HG02571 (cell line): ENCODE results near the gene ZNF8.
"Not testable (repeated sequence)": the region's sequence is repeated elsewhere in the genome, so short reads cannot be mapped to it uniquely, and the experiment has no call there.

Experiments used
- ATAC-seq: cut with Tn5 transposase; IDR thresholded peaks from one replicate; pipeline ENCODE4 v1.9.1; 2021; ENCODE audit warnings: mild to moderate bottlenecking, moderate library complexity; ENCODE audit not compliant: unreplicated experiment

ZNF8 gene

GRCh38 chr19:58334691-58335249 lies 56.0 kb downstream of the ZNF8 start:
- no peak for ATAC-seq

- no peak for ATAC-seq
Observed at GRCh38 chr19:58335630-58336029, 56.9 kb downstream of the ZNF8 start.

- no peak for ATAC-seq
Observed at GRCh38 chr19:58336216-58336615, 57.5 kb downstream of the ZNF8 start.

- ATAC-seq: no peak
Observed at GRCh38 chr19:58336820-58337219, 58.1 kb downstream of the ZNF8 start.

- no peak for ATAC-seq
Observed at GRCh38 chr19:58338336-58338735, 59.6 kb downstream of the ZNF8 start.

- no peak for ATAC-seq
Observed at GRCh38 chr19:58338825-58339558, 60.2 kb downstream of the ZNF8 start.

GRCh38 chr19:58345558-58345957 lies 66.8 kb downstream of the ZNF8 start:
- no peak for ATAC-seq

- peak; percentile 80 for ATAC-seq
Observed at GRCh38 chr19:58346961-58347929, 68.5 kb downstream of the ZNF8 start.

GRCh38 chr19:58348080-58348479 lies 69.3 kb downstream of the ZNF8 start:
- ATAC-seq: not testable (repeated sequence)

GRCh38 chr19:58349590-58349989 lies 70.8 kb downstream of the ZNF8 start:
- no peak for ATAC-seq

- ATAC-seq: no peak
Observed at GRCh38 chr19:58350001-58350861, 71.5 kb downstream of the ZNF8 start.

GRCh38 chr19:58350871-58351557 lies 72.3 kb downstream of the ZNF8 start:
- ATAC-seq: no peak

- no peak for ATAC-seq
Observed at GRCh38 chr19:58351558-58351878, 72.8 kb downstream of the ZNF8 start.

GRCh38 chr19:58351990-58352755 lies 73.4 kb downstream of the ZNF8 start:
- ATAC-seq: no peak
